HG02588 (cell line): Measurements from ENCODE around the gene MUC6.
"Not testable (repeated sequence)": the region's sequence is repeated elsewhere in the genome, so short reads cannot be mapped to it uniquely, and the experiment has no call there.

Source experiments
- ATAC-seq: cut with Tn5 transposase; IDR thresholded peaks from one replicate; pipeline ENCODE4 v1.9.1; 2021; ENCODE audit warnings: mild to moderate bottlenecking, moderate library complexity; ENCODE audit not compliant: unreplicated experiment

MUC6 gene

GRCh38 chr11:1024597-1025409, 11.7 kb downstream of the MUC6 start:
- no peak for ATAC-seq

DNA sequence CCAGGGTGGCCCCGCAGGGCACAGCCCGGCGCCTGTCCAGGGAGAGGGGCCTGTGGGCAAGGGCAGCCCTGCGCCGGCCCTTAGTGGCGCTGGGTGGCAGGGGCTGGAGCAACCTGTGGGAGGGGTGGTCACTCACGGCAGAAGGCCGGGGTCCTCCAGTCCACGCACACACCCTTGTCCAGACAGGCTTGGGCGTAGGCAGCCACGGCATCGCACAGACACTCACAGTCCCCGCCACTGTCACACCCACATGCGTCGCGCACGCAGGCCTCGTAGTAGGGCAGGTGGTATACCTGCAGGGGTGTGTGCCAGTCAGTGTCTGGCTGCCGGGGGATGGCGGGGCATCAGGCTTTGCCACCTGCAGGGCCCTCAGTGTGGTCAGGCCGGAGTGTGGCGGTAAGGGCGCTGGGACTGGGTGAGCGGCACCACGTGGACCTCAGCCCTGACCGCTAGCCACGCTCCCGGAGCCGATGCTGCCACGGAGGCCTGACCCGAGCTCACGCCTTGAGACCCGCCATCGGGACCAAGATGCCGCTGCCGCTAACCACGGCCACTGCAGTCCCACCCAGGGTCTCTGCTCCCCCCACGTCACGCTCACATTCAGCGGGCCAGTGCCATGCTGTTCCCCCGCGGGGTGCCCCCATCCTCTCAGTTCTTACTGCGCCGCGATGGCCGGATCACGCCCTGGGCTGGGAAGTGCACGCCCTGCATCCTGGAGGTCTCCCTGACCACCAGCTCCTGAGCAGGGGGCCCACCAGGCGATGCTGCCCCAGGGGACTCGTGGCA, 12.5 kb downstream of the MUC6 start:
- no peak for ATAC-seq

GRCh38 chr11:1022908-1023810, 13.4 kb downstream of the MUC6 start:
- no peak for ATAC-seq

DNA sequence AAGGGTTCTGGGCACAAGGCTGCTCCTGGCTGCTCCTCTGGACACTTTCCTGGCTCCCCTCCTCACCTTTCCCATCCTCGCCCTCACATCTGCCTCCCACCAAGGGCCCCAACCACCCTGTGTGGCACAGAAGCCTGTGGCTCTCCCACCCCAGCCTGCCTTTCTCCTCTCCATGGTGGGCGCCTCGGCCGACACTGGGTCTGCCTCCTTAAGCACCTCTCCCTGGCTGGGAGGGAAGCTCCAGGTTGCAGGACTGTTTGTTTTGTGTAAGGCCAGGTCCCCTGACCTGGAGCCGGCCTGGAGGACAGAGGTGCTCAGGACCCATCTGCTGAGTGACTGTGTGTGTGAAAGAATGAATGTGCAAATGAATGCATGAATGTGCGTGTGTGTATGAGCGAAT, 14.1 kb downstream of the MUC6 start:
- no peak for ATAC-seq

- no peak for ATAC-seq
Observed at GRCh38 chr11:1020211-1020905, 16.2 kb downstream of the MUC6 start.

DNA sequence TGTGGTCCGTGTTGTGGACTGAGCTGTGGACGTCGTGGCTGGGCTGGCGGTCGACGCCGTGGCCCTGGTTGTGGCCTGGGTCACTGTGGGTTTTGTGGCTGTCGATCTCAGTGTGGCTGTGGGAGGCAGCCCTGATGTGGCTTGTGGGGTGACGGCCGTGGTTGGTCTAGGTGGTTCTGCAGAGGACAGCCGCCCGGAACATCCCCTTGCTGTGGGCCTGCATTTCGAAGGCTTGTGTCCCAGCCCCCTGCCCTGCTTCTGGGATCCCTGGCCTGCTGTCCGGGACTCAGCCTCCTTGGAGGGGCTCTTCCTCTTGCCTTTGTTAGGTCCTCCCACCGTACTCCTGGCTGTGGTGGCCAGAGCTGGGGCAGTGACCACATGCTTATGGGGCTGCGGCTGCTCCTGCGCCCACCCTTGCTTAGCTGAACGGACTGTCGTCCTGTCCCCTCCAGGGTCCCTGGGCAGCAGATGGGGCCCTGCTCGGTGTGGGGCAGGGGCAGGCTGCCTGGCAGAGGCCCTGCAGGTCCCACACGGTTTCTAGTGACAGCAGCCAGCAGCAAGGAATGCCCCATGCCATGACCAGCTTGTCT, 17.1 kb downstream of the MUC6 start:
- ATAC-seq = no peak

DNA sequence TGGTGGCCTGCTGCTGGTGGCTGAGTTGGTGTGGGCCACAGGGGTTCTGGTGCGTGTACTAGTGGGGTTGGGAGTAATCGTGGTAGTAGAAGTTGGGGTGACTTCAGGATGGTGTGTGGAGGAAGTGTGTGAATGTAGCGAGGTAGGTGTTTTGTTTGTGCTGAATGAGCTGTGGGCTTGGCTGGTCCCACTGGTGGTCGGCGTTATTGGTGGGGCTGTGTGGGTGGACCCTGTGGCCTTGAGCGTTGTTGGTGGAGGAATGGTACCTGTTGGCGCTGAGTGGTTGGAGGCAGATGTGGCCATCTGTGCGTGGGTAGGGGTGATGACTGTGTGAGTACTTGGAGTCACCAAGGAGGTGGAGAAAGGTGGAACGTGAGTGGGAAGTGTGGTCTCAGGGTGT, 18.4 kb downstream of the MUC6 start:
- no peak for ATAC-seq

DNA sequence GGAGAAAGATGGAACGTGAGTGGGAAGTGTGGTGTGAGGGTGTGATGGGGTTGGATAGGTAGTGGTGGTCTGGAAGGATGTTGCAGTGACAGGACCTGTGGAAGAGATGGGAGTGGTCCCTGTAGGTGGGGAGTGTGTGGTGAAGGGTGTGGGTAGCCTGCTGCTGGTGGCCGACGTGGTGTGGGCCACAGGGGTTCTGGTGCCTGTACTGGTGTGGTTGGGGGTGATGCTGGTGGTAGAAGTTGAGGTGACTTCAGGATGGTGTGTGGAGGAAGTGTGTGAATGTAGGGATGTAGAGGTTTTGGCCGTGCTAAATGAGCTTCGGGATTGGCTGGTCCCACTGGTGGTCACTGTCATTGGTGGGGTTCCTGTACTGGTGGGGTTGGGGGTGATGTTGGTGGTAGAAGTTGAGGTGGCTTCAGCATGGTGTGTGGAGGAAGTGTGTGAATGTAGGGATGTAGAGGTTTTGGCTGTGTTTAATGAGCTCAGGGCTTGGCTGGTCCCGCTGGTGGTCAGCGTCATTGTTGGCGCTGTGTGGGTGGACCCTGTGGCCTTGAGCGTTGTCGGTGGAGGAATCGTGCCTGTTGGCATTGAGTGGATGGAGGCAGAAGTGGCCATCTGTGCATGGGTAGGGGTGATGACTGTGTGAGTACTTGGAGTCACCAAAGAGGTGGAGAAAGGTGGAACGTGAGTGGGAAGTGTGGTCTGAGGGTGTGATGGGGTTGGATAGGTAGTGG, 19.1 kb downstream of the MUC6 start:
- ATAC-seq = no peak

GRCh38 chr11:1016610-1017126, 19.9 kb downstream of the MUC6 start:
- not testable (repeated sequence) for ATAC-seq

DNA sequence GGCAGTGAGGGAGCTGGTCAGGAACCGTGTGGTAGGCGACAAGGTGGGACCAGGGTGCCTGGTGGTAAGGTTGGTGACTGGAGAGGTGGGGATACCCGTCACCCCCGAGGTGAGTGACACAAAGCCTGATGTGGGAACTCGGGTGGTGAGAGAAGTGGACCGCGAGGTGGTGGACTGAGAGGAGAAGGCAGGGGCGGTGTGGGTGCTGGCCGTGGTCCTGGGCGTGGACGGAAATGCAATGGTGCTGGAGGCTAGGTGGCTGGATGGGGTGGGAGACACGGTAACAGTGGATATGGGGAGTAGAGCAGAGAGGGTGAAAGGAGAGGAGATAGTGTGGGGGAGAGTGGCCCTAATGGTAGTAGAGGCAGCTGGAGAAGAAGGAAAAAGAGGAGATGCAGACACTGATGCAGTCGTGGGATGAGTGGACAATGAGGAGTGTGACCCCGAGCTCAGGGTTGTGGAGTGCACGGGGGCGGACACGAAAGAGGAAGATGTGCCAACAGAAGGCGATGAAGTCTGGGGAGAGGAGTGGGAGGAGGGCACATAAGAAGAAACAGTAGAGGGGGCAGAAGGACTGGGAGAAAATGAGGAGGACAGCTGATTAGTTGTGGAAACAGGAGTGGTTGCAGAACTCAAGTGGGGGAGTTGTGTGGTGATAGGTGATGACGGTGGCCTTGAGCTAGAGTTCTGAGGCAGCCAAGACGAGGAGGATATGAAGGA, 20.5 kb downstream of the MUC6 start:
- no peak for ATAC-seq

GRCh38 chr11:1015064-1015463, 21.5 kb downstream of the MUC6 start:
- no peak for ATAC-seq

DNA sequence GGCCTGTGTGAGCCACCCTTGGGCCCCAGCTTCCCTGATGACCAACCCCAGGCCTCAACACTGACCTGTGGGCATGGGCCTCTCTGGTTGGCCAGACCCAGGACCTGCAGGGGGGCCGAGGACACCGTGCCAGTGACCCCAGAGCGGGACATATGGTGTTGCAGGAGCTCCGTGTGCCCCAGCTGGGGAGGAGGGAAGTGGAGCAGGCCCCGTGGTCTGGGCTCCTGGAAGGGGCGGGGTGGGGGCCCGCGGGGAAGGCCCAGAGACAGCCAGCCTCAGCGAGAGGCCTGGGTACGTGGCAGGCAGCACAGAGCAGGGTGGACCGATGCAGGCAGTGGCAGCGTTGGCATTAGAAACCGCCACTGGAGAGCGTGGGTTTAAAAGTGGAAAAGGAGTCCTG, 22.2 kb downstream of the MUC6 start:
- no peak for ATAC-seq

- no peak for ATAC-seq
Observed at GRCh38 chr11:1013631-1013935, 22.9 kb downstream of the MUC6 start.

- ATAC-seq = no peak
Observed at GRCh38 chr11:1012740-1013630, 23.5 kb downstream of the MUC6 start.

- no peak for ATAC-seq
Observed at GRCh38 chr11:1012291-1012690, 24.2 kb downstream of the MUC6 start.

DNA sequence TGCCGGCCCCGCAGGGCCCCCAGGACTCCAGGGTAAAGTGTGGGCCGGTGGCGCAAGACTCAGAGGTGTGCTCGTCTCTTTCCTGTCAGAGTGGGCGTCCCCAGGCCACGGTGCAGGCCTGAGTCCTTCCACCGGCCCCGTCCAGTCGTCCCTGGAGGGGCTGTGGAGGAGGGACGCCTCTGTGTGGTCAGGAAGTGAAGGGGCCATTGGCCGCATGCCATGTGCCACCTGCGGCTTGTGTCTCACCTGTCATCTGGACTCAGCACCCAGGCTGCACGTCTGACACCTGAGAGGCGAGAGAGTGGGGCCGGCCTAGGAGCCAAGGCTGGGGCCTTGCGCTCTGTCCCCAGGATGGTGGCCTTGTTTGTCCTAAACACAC, 25.2 kb downstream of the MUC6 start:
- no peak for ATAC-seq

DNA sequence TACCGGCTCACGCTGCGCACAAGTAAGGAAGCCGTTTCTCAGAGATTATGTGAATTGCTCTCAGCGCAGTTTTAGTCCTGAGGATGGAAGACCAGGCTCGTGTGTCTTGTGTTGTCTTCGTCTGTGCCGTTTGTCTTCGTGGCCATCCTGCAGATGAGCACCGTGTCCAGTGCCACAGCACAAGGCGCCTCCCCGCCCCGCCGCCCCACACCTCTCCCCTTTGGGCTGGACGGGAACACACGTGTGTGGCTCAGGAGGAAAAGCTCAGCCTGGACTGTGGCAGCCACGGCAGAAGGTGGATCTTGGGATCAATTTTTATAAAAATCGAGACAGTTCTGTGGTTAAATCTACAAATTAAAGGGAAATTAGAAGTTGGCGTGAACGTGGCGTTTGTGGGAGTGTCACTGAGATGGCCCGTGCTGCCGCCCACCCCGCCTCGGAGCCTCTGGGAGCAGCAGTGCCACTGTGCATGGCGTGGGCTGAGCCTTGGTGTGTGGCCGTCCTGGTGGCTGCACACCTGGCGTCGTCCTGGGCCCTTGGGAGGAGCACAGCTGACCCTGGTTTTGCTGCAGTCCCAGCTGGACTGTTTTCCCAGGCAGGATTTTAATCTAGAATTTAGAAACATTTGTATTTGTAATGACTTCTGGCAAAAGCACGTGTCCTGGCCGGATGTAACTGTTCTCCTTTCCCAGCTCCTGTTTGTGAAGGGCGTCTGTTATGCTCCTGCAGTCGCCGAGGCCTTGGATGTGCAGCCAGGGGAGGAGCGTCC, 25.8 kb downstream of the MUC6 start:
- no peak for ATAC-seq
